Measurements from ENCODE around the gene MT1X. TPM values are rescaled to one million over a fixed set of nuclear protein-coding genes. Genes with fewer than 3 reads are reported as not detected.

Gene MT1X
- total and polyA plus RNA-seq, 4 donors = 213 to 3,979 (median 1,403) TPM

DNA sequence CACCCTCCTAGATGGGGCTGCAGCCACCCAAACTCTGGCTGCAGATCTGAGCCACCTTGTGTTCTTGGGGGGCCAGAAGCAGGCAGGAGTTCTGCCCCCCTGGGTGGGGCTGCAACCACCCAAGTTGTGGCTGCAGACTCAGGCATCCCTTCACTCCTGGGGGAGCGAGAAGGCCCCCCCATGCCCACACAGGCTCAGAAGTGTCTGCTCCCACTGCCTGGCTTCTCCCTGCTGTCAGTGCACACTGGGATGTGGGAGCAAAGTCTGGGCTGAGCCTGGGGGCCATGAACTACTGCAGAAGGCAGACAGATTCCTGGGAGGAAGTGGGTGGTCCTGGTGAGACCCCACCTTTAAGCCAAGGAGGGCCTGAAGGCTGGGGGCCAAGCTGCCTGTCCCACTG, 13.0 kb downstream of the MT1X start:
- Histone ChIP-seq H3K36me3 (ENCODE audit: control insufficient read depth in 4 of 4, insufficient read depth in 3 of 4, low read depth in 1 of 4, low read length in 3 of 4) (no peaks in the 10 kb centered on the region), H3K9me3 (ENCODE audit: control insufficient read depth in 4 of 4, low read length in 3 of 4) (no peaks in the 10 kb centered on the region), H3K27ac (ENCODE audit: low read depth in 1 of 2, low read length in 2 of 2) (no peak overlapping the region), H3K4me3 (ENCODE audit: low read depth in 1 of 3, low read length in 3 of 3) (no peak overlapping the region), H3K4me1 (ENCODE audit: control insufficient read depth in 4 of 4, insufficient read depth in 4 of 4, low read length in 3 of 4) (no peaks in the 10 kb centered on the region), H3K27me3 (ENCODE audit: control insufficient read depth in 4 of 4, insufficient read depth in 4 of 4, low read length in 3 of 4) (no peaks in the 10 kb centered on the region), H3K9ac (ENCODE audit: low read depth in 1 of 2, low read length in 2 of 2) (no peak overlapping the region)
- DNase-seq (ENCODE audit: low spot score) = no peak
- TF ChIP-seq TAF1 (conservative IDR thresholded peaks at IDR 0.05) (no peak), JUND (IDR thresholded peaks at IDR 0.05) (no peak), YY1 (IDR thresholded peaks at IDR 0.05) (no peak), GABPA (IDR thresholded peaks at IDR 0.05 in 1 of 2, conservative IDR thresholded peaks at IDR 0.05 in 1 of 2) (no peak), FOXA1 (IDR thresholded peaks at IDR 0.05) (no peak)
- WGBS = 90% methylated on average over 1 of the region's 1 CpG

DNA sequence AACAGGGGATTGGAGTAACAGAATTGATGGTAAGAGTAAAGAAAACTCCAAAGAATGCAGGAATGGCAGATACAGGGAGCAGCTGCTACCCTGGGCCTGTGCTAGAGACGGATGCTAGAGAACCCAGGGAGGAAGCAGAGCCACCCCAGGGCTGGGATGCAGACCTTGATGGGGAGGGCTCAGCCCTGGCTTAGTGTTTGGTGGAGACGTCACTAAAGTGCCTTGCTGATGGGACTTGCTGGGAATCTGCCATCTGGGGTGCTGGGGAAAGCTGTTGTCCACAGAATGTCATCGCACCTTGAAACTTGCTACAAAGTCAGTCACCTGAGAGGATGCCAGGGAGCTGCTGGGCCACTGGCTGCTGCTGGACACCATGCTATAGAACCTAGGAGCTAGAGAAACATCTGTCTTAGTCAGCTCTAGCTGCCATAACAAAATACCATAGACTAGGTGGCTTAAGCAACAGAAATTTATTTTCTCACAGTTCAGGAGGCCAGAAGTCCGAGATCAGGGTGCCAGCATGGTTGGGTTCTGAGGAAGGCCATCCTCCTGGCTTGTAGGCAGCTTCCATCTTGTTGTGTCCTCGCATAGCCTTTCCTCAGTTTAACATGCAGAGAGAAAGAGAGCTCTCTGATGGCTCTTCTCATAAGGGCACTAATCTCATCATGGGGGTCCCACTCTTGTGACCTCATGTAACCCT, 15.3 kb downstream of the MT1X start:
- Histone ChIP-seq H3K4me3 (ENCODE audit: low read depth in 1 of 3, low read length in 3 of 3) (no peak overlapping the region), H3K4me1 (ENCODE audit: control insufficient read depth in 4 of 4, insufficient read depth in 4 of 4, low read length in 3 of 4) (peaks cover 0 to 6% (median 0%) of the 10 kb centered on the region in 4 donors), H3K9ac (ENCODE audit: low read depth in 1 of 2, low read length in 2 of 2) (no peak overlapping the region), H3K9me3 (ENCODE audit: control insufficient read depth in 4 of 4, low read length in 3 of 4) (no peaks in the 10 kb centered on the region), H3K36me3 (ENCODE audit: control insufficient read depth in 4 of 4, insufficient read depth in 3 of 4, low read depth in 1 of 4, low read length in 3 of 4) (no peaks in the 10 kb centered on the region), H3K27ac (ENCODE audit: low read depth in 1 of 2, low read length in 2 of 2) (no peak overlapping the region), H3K27me3 (ENCODE audit: control insufficient read depth in 4 of 4, insufficient read depth in 4 of 4, low read length in 3 of 4) (no peaks in the 10 kb centered on the region)
- 95% methylated on average over 5 of the region's 5 CpGs for WGBS
- no peak for TF ChIP-seq TAF1 (conservative IDR thresholded peaks at IDR 0.05)
- no peak for TF ChIP-seq EGR1 (IDR thresholded peaks at IDR 0.05; ENCODE audit: low read depth in 2 of 2)
- TF ChIP-seq, protein P1, sequence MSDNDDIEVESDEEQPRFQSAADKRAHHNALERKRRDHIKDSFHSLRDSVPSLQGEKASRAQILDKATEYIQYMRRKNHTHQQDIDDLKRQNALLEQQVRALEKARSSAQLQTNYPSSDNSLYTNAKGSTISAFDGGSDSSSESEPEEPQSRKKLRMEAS (IDR thresholded peaks at IDR 0.05) = no peak
- TF ChIP-seq RXRA (IDR thresholded peaks at IDR 0.05) = no peak
- TF ChIP-seq HNF4A (conservative IDR thresholded peaks at IDR 0.05) = no peak
- no peak for DNase-seq (ENCODE audit: low spot score)

DNA sequence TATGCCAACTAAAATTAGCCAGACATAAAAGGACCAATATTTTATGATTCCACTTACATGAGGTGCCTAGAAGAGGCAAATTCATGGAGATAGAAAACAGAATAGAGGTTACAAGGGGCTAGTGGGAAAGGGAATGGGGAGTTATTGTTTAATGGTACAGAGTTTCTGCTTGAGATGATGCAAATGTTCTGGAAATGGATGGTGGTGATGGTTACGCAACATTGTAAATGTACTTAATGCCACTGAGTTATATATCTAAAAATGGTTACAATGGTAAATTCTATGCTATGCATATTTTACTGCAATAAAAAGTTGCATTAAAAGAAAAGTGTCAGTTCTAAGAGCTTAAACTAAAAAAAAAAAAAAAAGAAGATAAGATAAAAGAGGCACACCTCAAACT, 17.9 kb downstream of the MT1X start:
- Histone ChIP-seq H3K27me3 (ENCODE audit: control insufficient read depth in 4 of 4, insufficient read depth in 4 of 4, low read length in 3 of 4) (no peaks in the 10 kb centered on the region), H3K4me3 (ENCODE audit: low read depth in 1 of 3, low read length in 3 of 3) (no peak overlapping the region), H3K9me3 (ENCODE audit: control insufficient read depth in 4 of 4, low read length in 3 of 4) (no peaks in the 10 kb centered on the region), H3K27ac (ENCODE audit: low read depth in 1 of 2, low read length in 2 of 2) (no peak overlapping the region), H3K9ac (ENCODE audit: low read depth in 1 of 2, low read length in 2 of 2) (no peak overlapping the region), H3K36me3 (ENCODE audit: control insufficient read depth in 4 of 4, insufficient read depth in 3 of 4, low read depth in 1 of 4, low read length in 3 of 4) (no peaks in the 10 kb centered on the region), H3K4me1 (ENCODE audit: control insufficient read depth in 4 of 4, insufficient read depth in 4 of 4, low read length in 3 of 4) (peaks cover 0 to 6% (median 0%) of the 10 kb centered on the region in 4 donors)
- no peak for DNase-seq (ENCODE audit: low spot score)
- TF ChIP-seq, protein P2, sequence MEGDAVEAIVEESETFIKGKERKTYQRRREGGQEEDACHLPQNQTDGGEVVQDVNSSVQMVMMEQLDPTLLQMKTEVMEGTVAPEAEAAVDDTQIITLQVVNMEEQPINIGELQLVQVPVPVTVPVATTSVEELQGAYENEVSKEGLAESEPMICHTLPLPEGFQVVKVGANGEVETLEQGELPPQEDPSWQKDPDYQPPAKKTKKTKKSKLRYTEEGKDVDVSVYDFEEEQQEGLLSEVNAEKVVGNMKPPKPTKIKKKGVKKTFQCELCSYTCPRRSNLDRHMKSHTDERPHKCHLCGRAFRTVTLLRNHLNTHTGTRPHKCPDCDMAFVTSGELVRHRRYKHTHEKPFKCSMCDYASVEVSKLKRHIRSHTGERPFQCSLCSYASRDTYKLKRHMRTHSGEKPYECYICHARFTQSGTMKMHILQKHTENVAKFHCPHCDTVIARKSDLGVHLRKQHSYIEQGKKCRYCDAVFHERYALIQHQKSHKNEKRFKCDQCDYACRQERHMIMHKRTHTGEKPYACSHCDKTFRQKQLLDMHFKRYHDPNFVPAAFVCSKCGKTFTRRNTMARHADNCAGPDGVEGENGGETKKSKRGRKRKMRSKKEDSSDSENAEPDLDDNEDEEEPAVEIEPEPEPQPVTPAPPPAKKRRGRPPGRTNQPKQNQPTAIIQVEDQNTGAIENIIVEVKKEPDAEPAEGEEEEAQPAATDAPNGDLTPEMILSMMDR (IDR thresholded peaks at IDR 0.05; ENCODE audit: low read depth, low read length, missing input control) = no peak
- no peak for TF ChIP-seq HNF4G (IDR thresholded peaks at IDR 0.05)
- no peak for TF ChIP-seq JUND (IDR thresholded peaks at IDR 0.05)
- no peak for TF ChIP-seq EGR1 (IDR thresholded peaks at IDR 0.05; ENCODE audit: low read depth in 2 of 2)
- TF ChIP-seq NR2F2 (IDR thresholded peaks at IDR 0.05) = no peak
- TF ChIP-seq FOXA2 (IDR thresholded peaks at IDR 0.05) = no peak
- no peak for TF ChIP-seq TAF1 (conservative IDR thresholded peaks at IDR 0.05)
- TF ChIP-seq, protein P1 (IDR thresholded peaks at IDR 0.05) = no peak
- TF ChIP-seq YY1 (IDR thresholded peaks at IDR 0.05) = no peak
- no peak for TF ChIP-seq RAD21 (IDR thresholded peaks at IDR 0.05)
- no peak for TF ChIP-seq RXRA (IDR thresholded peaks at IDR 0.05)
- TF ChIP-seq HNF4A (conservative IDR thresholded peaks at IDR 0.05) = no peak
- TF ChIP-seq, protein P3, sequence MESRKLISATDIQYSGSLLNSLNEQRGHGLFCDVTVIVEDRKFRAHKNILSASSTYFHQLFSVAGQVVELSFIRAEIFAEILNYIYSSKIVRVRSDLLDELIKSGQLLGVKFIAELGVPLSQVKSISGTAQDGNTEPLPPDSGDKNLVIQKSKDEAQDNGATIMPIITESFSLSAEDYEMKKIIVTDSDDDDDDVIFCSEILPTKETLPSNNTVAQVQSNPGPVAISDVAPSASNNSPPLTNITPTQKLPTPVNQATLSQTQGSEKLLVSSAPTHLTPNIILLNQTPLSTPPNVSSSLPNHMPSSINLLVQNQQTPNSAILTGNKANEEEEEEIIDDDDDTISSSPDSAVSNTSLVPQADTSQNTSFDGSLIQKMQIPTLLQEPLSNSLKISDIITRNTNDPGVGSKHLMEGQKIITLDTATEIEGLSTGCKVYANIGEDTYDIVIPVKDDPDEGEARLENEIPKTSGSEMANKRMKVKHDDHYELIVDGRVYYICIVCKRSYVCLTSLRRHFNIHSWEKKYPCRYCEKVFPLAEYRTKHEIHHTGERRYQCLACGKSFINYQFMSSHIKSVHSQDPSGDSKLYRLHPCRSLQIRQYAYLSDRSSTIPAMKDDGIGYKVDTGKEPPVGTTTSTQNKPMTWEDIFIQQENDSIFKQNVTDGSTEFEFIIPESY (IDR thresholded peaks at IDR 0.05) = no peak
- TF ChIP-seq GABPA (IDR thresholded peaks at IDR 0.05 in 1 of 2, conservative IDR thresholded peaks at IDR 0.05 in 1 of 2) = no peak
- TF ChIP-seq FOXA1 (IDR thresholded peaks at IDR 0.05) = no peak
- TF ChIP-seq SP1 (IDR thresholded peaks at IDR 0.05) = no peak
- WGBS = 95% methylated on average over 1 of the region's 1 CpG
